OCI-LY1 (cell line): Measurements from ENCODE around the gene OGG1.

Experiments
- H2AFZ ChIP-seq: fragments of 200-600 bp; sonication (generic), shearing (Covaris generic); 2 replicates; pipeline ENCODE4 v1.6.0; 2014; ENCODE audit warnings: antibody characterized with exemption, mild to moderate bottlenecking, low read length
- H3F3A ChIP-seq: fragments of 200-600 bp; sonication (generic), shearing (Covaris generic); 2 replicates; pipeline ENCODE4 v1.6.0; 2014; ENCODE audit warnings: mild to moderate bottlenecking, antibody characterized with exemption, low read length, moderate library complexity; ENCODE audit not compliant: insufficient read depth
- H3K27ac ChIP-seq: fragments of 200-600 bp; sonication (generic); 2 replicates; pipeline ENCODE4 v1.5.1; 2014; ENCODE audit warnings: low read length, mixed run types, mild to moderate bottlenecking, low read depth; ENCODE audit not compliant: poor library complexity, severe bottlenecking
- H3K27me3 ChIP-seq: fragments of 200-600 bp; sonication (generic); 2 replicates; pipeline ENCODE4 v1.6.0; 2014; ENCODE audit warnings: antibody characterized with exemption, mild to moderate bottlenecking, low read length, moderate library complexity; ENCODE audit not compliant: insufficient read depth
- H3K36me3 ChIP-seq: fragments of 200-600 bp; sonication (generic); 2 replicates; pipeline ENCODE4 v1.6.1; 2014; ENCODE audit warnings: mild to moderate bottlenecking, antibody characterized with exemption, low read length, moderate library complexity, mixed read lengths; ENCODE audit not compliant: insufficient read depth
- H3K4me1 ChIP-seq: fragments of 200-600 bp; sonication (generic); 2 replicates; pipeline ENCODE4 v1.5.1; 2014; ENCODE audit warnings: mild to moderate bottlenecking, low read length, moderate library complexity; ENCODE audit not compliant: insufficient read depth, severe bottlenecking
- H3K4me2 ChIP-seq: fragments of 200-600 bp; sonication (generic), shearing (Covaris generic); 2 replicates; pipeline ENCODE4 v1.6.1; 2014; ENCODE audit warnings: low read length
- H3K4me3 ChIP-seq: fragments of 200-600 bp; sonication (generic); 2 replicates; pipeline ENCODE4 v1.5.1; 2014; ENCODE audit warnings: low read length, low read depth, mild to moderate bottlenecking, mixed read lengths; ENCODE audit not compliant: poor library complexity, severe bottlenecking
- H3K79me2 ChIP-seq: fragments of 200-600 bp; shearing (Covaris generic); 2 replicates; pipeline ENCODE4 v1.6.1; 2016; ENCODE audit warnings: mixed run types, low read length, mixed read lengths; ENCODE audit not compliant: insufficient read depth
- H3K9ac ChIP-seq: fragments of 200-600 bp; sonication (generic), shearing (Covaris generic); 2 replicates; pipeline ENCODE4 v1.6.1; 2014; ENCODE audit warnings: mild to moderate bottlenecking, low read length, mixed read lengths
- H3K9me2 ChIP-seq: fragments of 200-600 bp; sonication (generic), shearing (Covaris generic); 2 replicates; pipeline ENCODE4 v1.6.1; 2014; ENCODE audit warnings: low read depth, mild to moderate bottlenecking, low read length, mixed read lengths
- H3K9me3 ChIP-seq: fragments of 200-600 bp; shearing (Covaris generic); 2 replicates; pipeline ENCODE4 v1.6.1; 2014; ENCODE audit warnings: low read length, mixed read lengths
- H4K20me1 ChIP-seq: fragments of 200-600 bp; sonication (generic), shearing (Covaris generic); 2 replicates; pipeline ENCODE4 v1.6.0; 2016; ENCODE audit warnings: mild to moderate bottlenecking, low read length; ENCODE audit not compliant: insufficient read depth
- CTCF ChIP-seq: fragments of 200-600 bp; sonication (generic), shearing (Covaris generic); IDR thresholded peaks from 2 replicates; pipeline ENCODE4 v1.5.1; 2017; ENCODE audit warnings: mild to moderate bottlenecking, antibody characterized with exemption, low read length, moderate library complexity, mixed read lengths
- EZH2 ChIP-seq: fragments of 200-600 bp; sonication (generic), shearing (Covaris generic); IDR thresholded peaks from 2 replicates; pipeline ENCODE4 v1.8.0; 2017; ENCODE audit warnings: borderline replicate concordance, mixed run types, mild to moderate bottlenecking, antibody characterized with exemption, low read length, moderate library complexity, mixed read lengths

The OGG1 gene

GRCh38 chr3:9787714-9788113, 38.0 kb downstream of the OGG1 start:
- Histone ChIP-seq H3F3A (no peaks in the 10 kb centered on the region), H3K27me3 (no peaks in the 10 kb centered on the region), H3K4me1 (peaks cover 12% of the 10 kb centered on the region), H3K9me3 (no peaks in the 10 kb centered on the region), H4K20me1 (no peaks in the 10 kb centered on the region), H3K9me2 (no peaks in the 10 kb centered on the region), H2AFZ (no peak overlapping the region), H3K36me3 (peaks cover 51% of the 10 kb centered on the region), H3K27ac (no peak overlapping the region), H3K4me2 (no peak overlapping the region), H3K9ac (no peak overlapping the region), H3K79me2 (peaks cover 3% of the 10 kb centered on the region; the same call in 1 of the 2 replicates), H3K4me3 (no peak overlapping the region)
- TF ChIP-seq EZH2 (no peak), CTCF (no peak)

GRCh38 chr3:9791127-9791526, 41.4 kb downstream of the OGG1 start:
- H3K9me2 ChIP-seq = no peaks in the 10 kb centered on the region
- no peaks in the 10 kb centered on the region for H3K27me3 ChIP-seq
- no peak overlapping the region for H2AFZ ChIP-seq
- H3K9ac ChIP-seq = peak overlapping the region; percentile 98
- peak overlapping the region; percentile 83 for H3K27ac ChIP-seq
- peak overlapping the region; percentile 99 for H3K4me2 ChIP-seq
- H3K36me3 ChIP-seq = peaks cover 51% of the 10 kb centered on the region
- TF ChIP-seq EZH2 = no peak
- TF ChIP-seq CTCF = no peak
- H3K4me1 ChIP-seq = peaks cover 33% of the 10 kb centered on the region
- no peaks in the 10 kb centered on the region for H3K9me3 ChIP-seq
- H4K20me1 ChIP-seq = no peaks in the 10 kb centered on the region
- no peaks in the 10 kb centered on the region for H3F3A ChIP-seq
- H3K79me2 ChIP-seq = peaks cover 23% of the 10 kb centered on the region
- peak overlapping the region; percentile 93 for H3K4me3 ChIP-seq

- H3K79me2 ChIP-seq = peaks cover 23% of the 10 kb centered on the region
Measured at GRCh38 chr3:9791790-9792404, 42.1 kb downstream of the OGG1 start.

More at GRCh38 chr3:9791790-9792404, 42.1 kb downstream of the OGG1 start:
- H3K4me1 ChIP-seq = peaks cover 33% of the 10 kb centered on the region
- peak overlapping the region; percentile 83 for H3K27ac ChIP-seq
- H4K20me1 ChIP-seq = no peaks in the 10 kb centered on the region
- H3K9me2 ChIP-seq = no peaks in the 10 kb centered on the region
- no peaks in the 10 kb centered on the region for H3F3A ChIP-seq
- peak overlapping the region; percentile 98 for H3K9ac ChIP-seq
- H2AFZ ChIP-seq = no peak overlapping the region
- peaks cover 51% of the 10 kb centered on the region for H3K36me3 ChIP-seq
- TF ChIP-seq CTCF (no peak), EZH2 (no peak)
- peak overlapping the region; percentile 99 for H3K4me2 ChIP-seq
- H3K9me3 ChIP-seq = no peaks in the 10 kb centered on the region
- peak overlapping the region; percentile 93 for H3K4me3 ChIP-seq
- H3K27me3 ChIP-seq = no peaks in the 10 kb centered on the region
